SH-SY5Y (cell line): ENCODE results near the gene IPCEF1.

Source experiments
- GATA2 ChIP-seq: IDR thresholded peaks from 2 replicates; pipeline ENCODE4 v1.6.1; 2011; ENCODE audit warnings: mild to moderate bottlenecking, low read depth, low read length
- GATA3 ChIP-seq: IDR thresholded peaks from 2 replicates; pipeline ENCODE4 v1.6.1; 2011; ENCODE audit warnings: low read depth, mild to moderate bottlenecking, low read length, moderate library complexity

The IPCEF1 gene

DNA sequence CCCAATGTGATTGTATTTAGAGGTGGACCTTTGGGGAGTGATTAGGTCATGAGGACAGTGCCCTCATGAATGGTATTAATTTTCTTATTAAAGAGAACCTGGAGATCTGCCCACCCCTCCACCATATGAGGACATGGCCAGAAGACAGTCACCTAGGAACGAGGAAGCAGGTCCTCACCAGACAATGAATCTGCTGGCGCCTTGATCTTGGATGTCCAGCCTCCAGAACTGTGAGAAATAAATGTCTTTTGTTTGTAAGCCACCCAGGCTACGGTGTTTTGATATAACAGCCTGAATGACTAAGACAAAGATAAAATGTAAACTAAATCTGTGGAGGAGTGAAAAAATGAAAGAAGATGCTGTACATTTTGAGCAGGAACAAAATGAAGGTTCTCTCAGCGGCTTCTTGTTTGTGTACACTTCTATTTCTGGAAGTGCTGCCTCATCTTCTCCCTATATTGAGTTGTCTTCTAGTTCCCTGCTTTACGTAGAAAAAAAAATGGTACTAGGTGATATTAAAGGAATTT lies 1.5 kb upstream of the IPCEF1 start:
- TF ChIP-seq GATA2 (no peak), GATA3 (no peak)

DNA sequence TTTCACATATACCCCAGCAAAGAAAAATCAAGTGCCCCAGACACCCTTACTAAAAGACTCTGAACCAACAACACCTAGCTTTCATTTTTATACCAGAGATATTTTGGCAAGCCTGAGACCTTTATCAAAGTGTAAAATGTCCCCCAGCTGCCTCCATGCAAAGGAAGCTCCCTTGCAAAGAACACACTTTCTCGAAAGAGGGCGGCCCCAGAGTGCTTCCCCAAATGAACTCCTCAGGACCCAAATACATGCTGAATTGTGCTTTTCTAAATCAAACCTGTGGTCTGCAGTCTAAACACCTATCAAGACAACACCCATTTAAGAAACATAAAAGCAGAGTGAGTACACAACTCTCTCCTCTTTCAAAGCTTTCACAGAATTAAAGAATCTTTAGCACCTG lies 490 bp downstream of the IPCEF1 start:
- TF ChIP-seq GATA3 (no peak), GATA2 (no peak)

DNA sequence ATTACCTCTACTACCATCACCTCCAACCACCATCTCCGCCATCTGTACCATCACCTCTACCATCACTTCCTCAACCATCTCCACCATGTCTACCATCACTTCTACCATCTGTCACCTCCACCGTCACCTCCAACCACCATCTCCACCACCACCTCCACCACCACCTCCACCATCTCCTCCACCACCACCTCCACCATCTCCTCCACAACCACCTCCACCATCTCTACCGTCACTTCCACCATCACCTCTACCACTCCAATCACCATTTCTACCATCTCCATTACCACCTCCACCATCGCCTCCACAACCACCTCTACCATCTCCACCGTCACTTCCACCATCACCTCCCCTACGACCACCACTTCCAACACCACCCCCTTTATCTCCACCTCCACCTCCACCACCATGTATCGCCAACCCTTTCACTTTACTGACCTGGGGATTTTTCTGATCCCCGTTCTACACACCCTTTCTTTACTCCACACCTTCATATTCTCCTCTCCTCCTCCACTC lies 2.3 kb downstream of the IPCEF1 start:
- TF ChIP-seq GATA2 (no peak), GATA3 (no peak)

DNA sequence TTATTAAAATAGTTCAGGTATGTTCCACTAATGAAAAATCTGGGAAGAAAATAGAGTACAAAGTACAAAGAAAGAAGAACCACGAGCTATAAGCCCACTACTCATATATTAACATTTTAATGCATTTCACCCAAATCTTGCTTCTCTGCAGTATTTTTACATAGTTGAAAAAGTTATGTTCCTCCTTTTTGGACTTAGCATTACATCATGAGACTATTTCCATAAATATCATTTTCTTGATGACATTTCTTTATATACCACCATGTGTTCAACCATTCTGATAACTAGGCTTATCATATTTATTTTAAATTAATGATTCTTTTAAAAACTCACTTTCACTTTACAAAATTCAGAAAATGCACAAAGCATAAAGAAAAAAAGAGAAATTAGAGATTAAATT lies 3.0 kb downstream of the IPCEF1 start:
- TF ChIP-seq GATA2 (no peak), GATA3 (no peak)

- TF ChIP-seq GATA3 (no peak), GATA2 (no peak)
Observed at GRCh38 chr6:154352898-154353585, 3.6 kb downstream of the IPCEF1 start.

DNA sequence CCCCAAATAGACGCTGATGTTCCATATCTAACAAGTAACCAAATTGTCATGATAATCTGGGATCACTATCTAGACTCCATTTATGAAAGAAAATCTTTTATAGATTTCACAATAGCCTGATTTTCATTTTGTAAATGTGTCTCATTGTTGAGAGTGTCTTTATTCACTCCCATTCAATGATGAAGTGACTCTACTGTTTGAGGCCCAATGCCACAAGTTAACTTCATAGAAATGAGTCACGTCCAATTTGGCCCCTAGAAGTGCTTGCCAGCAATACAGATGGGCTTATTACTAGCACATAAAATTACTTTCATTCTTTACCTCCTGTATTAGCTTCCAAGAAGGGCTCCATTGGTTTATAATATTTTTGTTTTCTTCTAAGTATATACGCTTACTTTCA lies 6.3 kb downstream of the IPCEF1 start:
- TF ChIP-seq GATA2 (no peak), GATA3 (no peak)

- TF ChIP-seq GATA3 (no peak), GATA2 (no peak)
Observed at GRCh38 chr6:154347981-154348380, 8.6 kb downstream of the IPCEF1 start.

DNA sequence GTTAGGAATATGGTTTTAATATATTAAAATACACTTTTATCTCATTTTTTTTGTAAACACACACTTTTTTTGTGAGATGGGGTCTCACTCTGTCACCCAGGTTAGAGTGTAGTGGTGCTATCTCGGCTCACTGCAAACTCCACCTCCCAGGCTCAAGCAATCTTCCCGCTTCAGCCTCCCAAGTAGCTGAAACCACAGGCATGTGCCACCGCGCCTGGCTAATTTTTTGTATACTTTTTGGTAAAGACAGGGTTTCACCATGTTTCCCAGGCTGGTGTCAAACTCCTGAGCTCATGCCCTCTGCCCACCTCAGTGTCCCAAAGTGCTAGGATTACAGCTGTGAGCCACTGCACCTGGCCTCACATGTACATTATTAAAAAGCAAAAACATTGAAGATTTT lies 10.8 kb downstream of the IPCEF1 start:
- no peak for TF ChIP-seq GATA3
- TF ChIP-seq GATA2, result no peak

- TF ChIP-seq GATA3 (no peak), GATA2 (no peak)
Observed at GRCh38 chr6:154343473-154344308, 12.9 kb downstream of the IPCEF1 start.

DNA sequence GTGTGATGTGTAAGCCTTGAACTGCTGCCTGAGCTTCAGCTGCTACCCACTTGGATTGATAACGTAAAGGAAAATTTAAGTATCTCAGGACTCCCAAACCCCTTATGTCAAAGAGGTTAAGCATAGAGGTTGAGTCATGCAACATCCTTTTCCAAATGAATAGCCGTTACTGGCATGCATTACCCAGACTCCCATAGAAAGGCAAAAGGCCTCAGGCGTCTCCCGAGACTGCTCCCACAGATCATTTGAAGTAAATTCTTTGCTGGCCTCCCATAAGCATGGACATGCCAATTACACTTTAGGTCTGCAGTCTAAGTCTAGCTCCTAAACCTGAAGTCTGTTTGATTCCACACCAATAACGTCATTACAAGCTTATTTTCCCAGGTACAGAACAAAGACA lies 14.7 kb downstream of the IPCEF1 start:
- TF ChIP-seq GATA3, result no peak
- TF ChIP-seq GATA2, result no peak

DNA sequence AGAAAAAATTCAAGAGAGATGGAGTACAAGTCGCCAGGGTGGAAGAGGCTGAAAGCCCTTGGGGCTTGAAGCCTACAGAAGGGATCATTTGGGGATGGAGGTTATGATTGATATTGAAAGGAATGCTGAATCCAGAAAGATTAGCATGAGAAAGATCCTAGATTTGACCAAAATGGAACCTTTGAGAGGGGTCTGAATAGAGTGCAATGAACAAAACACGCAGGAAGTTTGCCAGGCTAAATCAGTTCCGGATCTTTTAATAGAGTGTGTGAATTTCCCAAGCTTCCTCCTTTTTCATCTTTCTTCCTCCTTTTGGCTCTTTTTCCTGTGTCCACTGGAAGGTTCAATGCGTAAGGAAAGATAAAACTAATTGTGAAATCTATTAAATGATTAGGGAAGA lies 15.3 kb downstream of the IPCEF1 start:
- TF ChIP-seq GATA3 (no peak), GATA2 (no peak)

- TF ChIP-seq GATA2 (no peak), GATA3 (no peak)
Observed at GRCh38 chr6:154337406-154338005, 19.1 kb downstream of the IPCEF1 start.

DNA sequence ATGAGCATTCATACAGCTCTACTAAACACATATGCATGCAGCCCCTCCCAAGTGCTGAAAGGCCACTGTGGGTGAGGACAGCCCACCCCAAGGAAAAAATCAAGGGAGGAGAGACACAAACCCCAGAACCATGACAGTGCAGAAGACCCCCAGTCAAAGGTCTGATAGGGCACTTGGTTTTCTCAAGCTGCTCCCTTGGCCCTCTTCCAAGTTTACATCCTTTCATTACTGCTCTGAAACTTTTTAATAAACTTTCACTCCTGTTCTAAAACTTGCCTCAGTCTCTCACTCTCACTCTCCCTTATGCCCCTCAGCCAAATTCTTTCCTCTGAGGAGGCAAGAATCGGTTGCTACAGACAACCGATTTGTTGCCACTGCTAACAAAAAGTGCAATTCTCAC lies 24.9 kb downstream of the IPCEF1 start:
- TF ChIP-seq GATA3 (no peak), GATA2 (no peak)
